GM18870 (cell line): ENCODE data around the gene CLIP3.
"Not testable (repeated sequence)": the region's sequence is repeated elsewhere in the genome, so short reads cannot be mapped to it uniquely, and the experiment has no call there.

Experiments used
- ATAC-seq: cut with Tn5 transposase; IDR thresholded peaks from one replicate; pipeline ENCODE4 v1.9.1; 2021; ENCODE audit warnings: moderate library complexity; ENCODE audit not compliant: unreplicated experiment

The CLIP3 gene

GRCh38 chr19:36009220-36009619, 23.5 kb downstream of the CLIP3 start:
- ATAC-seq = no peak

- no peak for ATAC-seq
These were observed 24.2 kb downstream of the CLIP3 start, which contains the start of gene SYNE4 for GRCh38 chr19:36008336-36008978. TSS of gene SYNE4 (minus strand) at chr19:36008813. CDS start at chr19:36008681, 132 bp downstream.

- ATAC-seq = no peak
These were observed 25.7 kb downstream of the CLIP3 start for GRCh38 chr19:36006955-36007354.

GRCh38 chr19:36003284-36003683, 29.4 kb downstream of the CLIP3 start:
- ATAC-seq = no peak

- ATAC-seq = no peak
These were observed 31.1 kb downstream of the CLIP3 start for GRCh38 chr19:36001605-36002004.

GRCh38 chr19:35996777-35997176, 35.9 kb downstream of the CLIP3 start:
- ATAC-seq = no peak

GRCh38 chr19:35995048-35995993, 37.4 kb downstream of the CLIP3 start, which contains the start of gene SDHAF1:
TSS of gene SDHAF1 (plus strand) at chr19:35995188. CDS start at chr19:35995275, 87 bp downstream.
- ATAC-seq = peak; percentile 82

- no peak for ATAC-seq
These were observed 38.6 kb downstream of the CLIP3 start for GRCh38 chr19:35993923-35994598.

- ATAC-seq = no peak
These were observed 39.5 kb downstream of the CLIP3 start for GRCh38 chr19:35992907-35993765.

GRCh38 chr19:35991731-35992450, 40.8 kb downstream of the CLIP3 start:
- no peak for ATAC-seq

GRCh38 chr19:35990771-35991730, 41.6 kb downstream of the CLIP3 start:
- ATAC-seq = no peak

GRCh38 chr19:35990156-35990555, 42.5 kb downstream of the CLIP3 start:
- no peak for ATAC-seq

- ATAC-seq = no peak
These were observed 43.8 kb downstream of the CLIP3 start for GRCh38 chr19:35988824-35989223.

- ATAC-seq = no peak
These were observed 45.1 kb downstream of the CLIP3 start for GRCh38 chr19:35987571-35987896.

- ATAC-seq = no peak
These were observed 45.8 kb downstream of the CLIP3 start for GRCh38 chr19:35986664-35987570.

- no peak for ATAC-seq
These were observed 46.6 kb downstream of the CLIP3 start for GRCh38 chr19:35986111-35986510.

GRCh38 chr19:35983177-35983576, 49.5 kb downstream of the CLIP3 start:
- ATAC-seq = no peak

- ATAC-seq = not testable (repeated sequence)
These were observed 51.7 kb downstream of the CLIP3 start for GRCh38 chr19:35980997-35981396.
